ENCODE results near the gene LDHAL6A. TPM values are rescaled to one million over a fixed set of nuclear protein-coding genes. Genes with fewer than 3 reads are reported as not detected.

Gene LDHAL6A
- total and polyA plus RNA-seq, 5 donors from 2014 or later = 0.08 TPM; not detected in 4

DNA sequence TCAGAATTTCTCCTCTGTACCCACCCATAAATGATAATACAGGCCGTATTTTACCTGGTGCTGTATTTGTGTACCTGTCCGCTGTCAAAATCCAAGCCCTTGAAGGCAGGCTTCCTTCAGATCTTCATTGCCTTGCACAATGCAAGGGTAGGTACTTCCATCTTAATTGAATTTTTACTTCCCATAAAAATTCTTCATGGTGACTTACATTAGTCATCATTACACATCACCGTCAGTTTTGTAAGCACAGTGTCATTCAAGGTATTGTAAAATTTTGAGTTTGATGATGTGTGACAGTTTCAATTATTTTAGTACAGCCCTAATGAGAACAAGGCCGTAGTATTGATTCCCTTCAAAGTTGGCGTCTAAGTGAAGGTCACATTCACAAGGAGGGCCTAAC, 71.9 kb downstream of the LDHAL6A start:
- Histone ChIP-seq H3K27me3 (ENCODE audit: control insufficient read depth, insufficient read depth, low read length) (no peaks in the 10 kb centered on the region), H3K27ac (ENCODE audit: insufficient read depth, low read length, poor library complexity, severe bottlenecking) (peak overlapping the region; percentile 100), H3K4me3 (ENCODE audit: low read depth, low read length) (peak overlapping the region; percentile 97), H3K36me3 (ENCODE audit: control insufficient read depth, insufficient read depth, low read length) (peaks cover 6% of the 10 kb centered on the region), H3K9me3 (ENCODE audit: control insufficient read depth in 2 of 2, low read length in 2 of 2) (no peaks in the 10 kb centered on the region), H3K4me1 (ENCODE audit: control insufficient read depth, insufficient read depth, low read length, poor library complexity, severe bottlenecking) (peaks cover 30% of the 10 kb centered on the region)
- H3K9me3 Mint-ChIP-seq = no peaks in the 10 kb centered on the region
- ATAC-seq (ENCODE audit: low read depth in 2 of 2) (no peak), DNase-seq (peak in 1 of 3 donors; percentile 17)
- H3K4me1 Mint-ChIP-seq = peaks cover 20 to 53% (median 39%) of the 10 kb centered on the region in 4 donors
- H3K27me3 Mint-ChIP-seq = peaks cover 5% of the 10 kb centered on the region
- H3K27ac Mint-ChIP-seq = peak overlapping the region; percentile 99 to 100 (median 100)
- H3K4me3 Mint-ChIP-seq = peak overlapping the region; percentile 96 to 100 (median 100)
- H3K36me3 Mint-ChIP-seq = peaks cover 12% of the 10 kb centered on the region

Other genes with a start within 250 kb of the LDHAL6A start
- not detected for gene SAA4, start 219.1 kb upstream of the LDHAL6A start, total RNA-seq
- gene SAA4, start 219.1 kb upstream of the LDHAL6A start, polyA plus RNA-seq = not detected
- gene SAA2, start 207.2 kb upstream of the LDHAL6A start, total RNA-seq = 0.62 TPM
- under 1 TPM in 1 of 4 donors, not detected in 3; 0.20 TPM for gene SAA2, start 207.2 kb upstream of the LDHAL6A start, polyA plus RNA-seq
- gene SAA1, start 189.6 kb upstream of the LDHAL6A start, total RNA-seq = not detected
- gene SAA1, start 189.6 kb upstream of the LDHAL6A start, polyA plus RNA-seq = not detected
- gene HPS5, start 133.7 kb upstream of the LDHAL6A start, total RNA-seq = 13.0 TPM
- 10 to 100 TPM; 14.3 to 18.6 (median 15.4) TPM for gene HPS5, start 133.7 kb upstream of the LDHAL6A start, polyA plus RNA-seq
- 25.8 TPM for gene GTF2H1, start 133.3 kb upstream of the LDHAL6A start, total RNA-seq
- gene GTF2H1, start 133.3 kb upstream of the LDHAL6A start, polyA plus RNA-seq = 10 to 100 TPM; 29.2 to 32.0 (median 30.3) TPM
- 234 TPM for gene LDHA, start 61.3 kb upstream of the LDHAL6A start, total RNA-seq
- 100 to 1,000 TPM; 361 to 569 (median 446) TPM for gene LDHA, start 61.3 kb upstream of the LDHAL6A start, polyA plus RNA-seq
- not detected for gene LDHC, start 43.5 kb upstream of the LDHAL6A start, total RNA-seq
- 1 to 10 TPM in 1 of 4 donors, not detected in 3; 3.1 TPM for gene LDHC, start 43.5 kb upstream of the LDHAL6A start, polyA plus RNA-seq
- gene TSG101, start 71.1 kb downstream of the LDHAL6A start, total RNA-seq = 18.8 TPM
- 10 to 100 TPM; 62.8 to 87.2 (median 79.2) TPM for gene TSG101, start 71.1 kb downstream of the LDHAL6A start, polyA plus RNA-seq
- gene UEVLD, start 132.9 kb downstream of the LDHAL6A start, total RNA-seq = 5.9 TPM
- gene UEVLD, start 132.9 kb downstream of the LDHAL6A start, polyA plus RNA-seq = 10 to 100 TPM in 1 of 4 donors, 1 to 10 TPM in 3; 5.6 to 11.6 (median 8.1) TPM
- gene MISFA, start 143.9 kb downstream of the LDHAL6A start, total RNA-seq = 1.1 TPM
- gene MISFA, start 143.9 kb downstream of the LDHAL6A start, polyA plus RNA-seq = under 1 TPM in 2 of 4 donors, not detected in 2; 0.49 to 0.75 TPM
- 62.0 TPM for gene SPTY2D1, start 178.5 kb downstream of the LDHAL6A start, total RNA-seq
- gene SPTY2D1, start 178.5 kb downstream of the LDHAL6A start, polyA plus RNA-seq = 10 to 100 TPM; 11.2 to 13.5 (median 12.6) TPM
- 4.8 TPM for gene TMEM86A, start 242.9 kb downstream of the LDHAL6A start, total RNA-seq
- 1 to 10 TPM in 3 of 4 donors, under 1 TPM in 1; 1.00 to 2.2 (median 1.2) TPM for gene TMEM86A, start 242.9 kb downstream of the LDHAL6A start, polyA plus RNA-seq